NT2/D1 (cell line): ENCODE data around the gene OR2B3.

Experiments
- SUZ12 ChIP-seq: IDR thresholded peaks from 2 replicates; pipeline ENCODE4 v1.6.1; 2011; ENCODE audit not compliant: insufficient read length, insufficient read depth; ENCODE audit errors: extremely low read depth
- YY1 ChIP-seq: IDR thresholded peaks from 2 replicates; pipeline ENCODE4 v1.6.1; 2011; ENCODE audit not compliant: insufficient read length, insufficient read depth

GRCh38 chr6:29107758-29108157 is 20.6 kb upstream of the OR2B3 start, which contains the start of gene OR2J3:
- TF ChIP-seq SUZ12 (no peak), YY1 (no peak)
